Measurements from ENCODE around the gene WNT7B. TPM values are rescaled to one million over a fixed set of nuclear protein-coding genes. Genes with fewer than 3 reads are reported as not detected.

The WNT7B gene
- total and polyA plus RNA-seq, 2 of the 8 experiments (the other 6 are each of a cell fraction or from before 2014, with no cell fraction given), result 0.14 to 0.24 TPM

DNA sequence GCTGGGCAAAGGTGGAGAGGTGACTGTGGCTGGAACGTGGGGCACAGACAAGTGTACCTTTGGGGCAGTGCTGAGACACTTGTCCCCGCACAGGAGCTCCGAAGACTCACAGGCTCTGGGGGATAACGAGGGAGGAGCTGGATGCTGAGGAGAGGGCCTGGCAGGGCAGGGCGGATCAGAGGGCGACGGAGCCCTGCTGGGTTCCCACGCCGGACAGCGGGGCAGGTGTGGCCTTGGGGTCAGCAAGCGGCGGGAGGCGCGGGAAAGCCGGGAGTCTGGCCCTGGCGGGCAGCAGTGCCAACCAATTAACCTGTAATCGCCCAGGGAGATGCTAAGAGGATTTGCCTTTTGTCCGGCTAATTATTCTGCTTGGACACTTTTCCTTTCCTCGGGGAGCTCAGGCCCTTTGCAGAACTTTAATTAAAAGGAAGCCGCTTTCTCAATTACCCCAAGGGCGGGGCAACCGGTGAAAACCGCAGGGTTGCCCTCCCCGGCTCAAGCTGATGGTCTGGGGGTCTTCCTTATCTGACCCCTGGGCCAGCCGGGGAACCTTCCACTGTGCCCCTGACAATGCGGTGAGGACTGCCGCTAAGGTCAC, 71.5 kb downstream of the WNT7B start:
- Histone ChIP-seq H4K8ac (ENCODE audit: extremely low read depth, insufficient read depth, low read length) (peak overlapping the region; percentile 74; the same call in 1 of the 2 replicates), H3K4me2 (ENCODE audit: insufficient read depth in 1 of 2, low read depth in 2 of 2, low read length in 2 of 2) (no peak overlapping the region), H3K56ac (replicated peaks; ENCODE audit: insufficient read length, low read depth, low read length) (no peak overlapping the region), H3K79me2 (ENCODE audit: control insufficient read depth in 1 of 2, insufficient read depth in 2 of 2, low read length in 2 of 2) (no peaks in the 10 kb centered on the region), H3K4me1 (replicated peaks in 1 of 4; ENCODE audit: control insufficient read depth in 3 of 4, insufficient read depth in 4 of 4, low read length in 3 of 4) (no peaks in the 10 kb centered on the region; a peak in 1 of 7 replicates), H3K4me3 (ENCODE audit: extremely low read depth in 1 of 4, insufficient read depth in 2 of 4, low read depth in 3 of 4, low read length in 4 of 4) (no peak overlapping the region), H3K9me3 (ENCODE audit: insufficient read depth in 2 of 2, low read depth in 1 of 2, low read length in 1 of 2) (no peaks in the 10 kb centered on the region), H2AFZ (ENCODE audit: low read length) (no peak overlapping the region), H3K27me3 (replicated peaks in 1 of 4; ENCODE audit: control insufficient read depth in 3 of 4, extremely low read depth in 1 of 4, insufficient read depth in 3 of 4, low read length in 3 of 4) (no peaks in the 10 kb centered on the region; a peak in 1 of 7 replicates), H2BK15ac (ENCODE audit: low read length) (no peak overlapping the region), H3K23me2 (ENCODE audit: low read depth, low read length) (no peaks in the 10 kb centered on the region), H2BK12ac (ENCODE audit: low read depth, low read length) (no peak overlapping the region), H3K27ac (ENCODE audit: low read depth, low read length) (no peak overlapping the region), H3K4ac (replicated peaks; ENCODE audit: insufficient read length, low read depth, low read length) (no peak overlapping the region), H4K5ac (ENCODE audit: insufficient read length, low read depth, low read length) (no peak overlapping the region), H3K9ac (replicated peaks in 1 of 4; ENCODE audit: extremely low read depth in 1 of 4, low read depth in 3 of 4, low read length in 3 of 4) (no peak overlapping the region), H4K20me1 (replicated peaks in 1 of 2; ENCODE audit: control insufficient read depth in 1 of 2, insufficient read depth in 2 of 2, low read length in 2 of 2) (no peaks in the 10 kb centered on the region), H3K18ac (ENCODE audit: extremely low read depth, low read length) (no peak overlapping the region), H2BK5ac (ENCODE audit: low read depth, low read length) (no peak overlapping the region), H2BK120ac (replicated peaks; ENCODE audit: low read depth, low read length) (no peak overlapping the region), H3K36me3 (ENCODE audit: control insufficient read depth in 2 of 4, insufficient read depth in 4 of 4, low read length in 3 of 4) (no peaks in the 10 kb centered on the region), H2BK20ac (ENCODE audit: low read length) (no peak overlapping the region), H3K23ac (ENCODE audit: insufficient read length) (no peak overlapping the region), H2AK5ac (ENCODE audit: low read depth, low read length) (no peak overlapping the region), H3K79me1 (ENCODE audit: low read depth, low read length) (no peaks in the 10 kb centered on the region), H3K14ac (ENCODE audit: insufficient read length) (no peak overlapping the region), H4K91ac (replicated peaks; ENCODE audit: insufficient read length, low read length) (no peak overlapping the region)
- no peak for TF ChIP-seq TAF7 (optimal IDR thresholded peaks at IDR 0.05; ENCODE audit: borderline replicate concordance, low read depth, low read length)
- no peak for TF ChIP-seq SUZ12 (IDR thresholded peaks at IDR 0.05; ENCODE audit: low read length)
- TF ChIP-seq JUN (IDR thresholded peaks at IDR 0.05; ENCODE audit: low read depth, low read length), result no peak
- TF ChIP-seq, protein P1, sequence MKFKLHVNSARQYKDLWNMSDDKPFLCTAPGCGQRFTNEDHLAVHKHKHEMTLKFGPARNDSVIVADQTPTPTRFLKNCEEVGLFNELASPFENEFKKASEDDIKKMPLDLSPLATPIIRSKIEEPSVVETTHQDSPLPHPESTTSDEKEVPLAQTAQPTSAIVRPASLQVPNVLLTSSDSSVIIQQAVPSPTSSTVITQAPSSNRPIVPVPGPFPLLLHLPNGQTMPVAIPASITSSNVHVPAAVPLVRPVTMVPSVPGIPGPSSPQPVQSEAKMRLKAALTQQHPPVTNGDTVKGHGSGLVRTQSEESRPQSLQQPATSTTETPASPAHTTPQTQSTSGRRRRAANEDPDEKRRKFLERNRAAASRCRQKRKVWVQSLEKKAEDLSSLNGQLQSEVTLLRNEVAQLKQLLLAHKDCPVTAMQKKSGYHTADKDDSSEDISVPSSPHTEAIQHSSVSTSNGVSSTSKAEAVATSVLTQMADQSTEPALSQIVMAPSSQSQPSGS (IDR thresholded peaks at IDR 0.05; ENCODE audit: low read length), result no peak
- no peak for TF ChIP-seq CBX8 (IDR thresholded peaks at IDR 0.05; ENCODE audit: borderline replicate concordance, low read depth, low read length)
- TF ChIP-seq CHD2 (IDR thresholded peaks at IDR 0.05; ENCODE audit: low read length), result no peak
- no peak for TF ChIP-seq MAFK (IDR thresholded peaks at IDR 0.05; ENCODE audit: low read depth, low read length)
- TF ChIP-seq TBP (IDR thresholded peaks at IDR 0.05; ENCODE audit: low read depth, low read length), result no peak
- ChIA-PET POLR2A (ENCODE audit: partially characterized antibody) (interaction anchor here (1.1 kb wide), 1 partner anchor 9 kb away, joined by 5 read pairs; no protein-coding TSS in a partner anchor), CTCF (ENCODE audit: partially characterized antibody) (interaction anchor here (0.6 to 4.4 kb wide), 8 partner anchors 9 to 212 kb away, joined by 3 to 21 read pairs (median 4); no protein-coding TSS in a partner anchor)
- DNase-seq (ENCODE audit: low read depth in 1 of 2, low spot score in 2 of 2) (no peak), FAIRE-seq (no peak)
- WGBS, 2 experiments (ENCODE audit: extremely low coverage in 1 of 2, insufficient coverage in 1 of 2, insufficient read length in 1 of 2, insufficient replicate concordance in 2 of 2, low coverage in 1 of 2, low lambda C conversion rate in 2 of 2, missing lambda C conversion rate in 1 of 2), result 88% methylated on average over 27 of the region's 27 CpGs; no CpG with 5 or more reads in 1 of the 2 experiments
